Erythroblast (primary cell): ENCODE results near the gene SNAP47.

Source experiments
- GATA1 ChIP-seq: IDR thresholded peaks from 2 replicates; pipeline ENCODE4 v1.6.1; 2011; ENCODE audit warnings: low read depth, mild to moderate bottlenecking, control low read depth, low read length, moderate library complexity
- POLR2A ChIP-seq: IDR thresholded peaks from 2 replicates; pipeline ENCODE4 v1.6.1; 2011; ENCODE audit warnings: mild to moderate bottlenecking, low read length

GRCh38 chr1:227733751-227734545 is 1.3 kb upstream of the SNAP47 start:
- TF ChIP-seq POLR2A, result no peak
- no peak for TF ChIP-seq GATA1
